ENCODE data around the gene C11orf86.

DNA sequence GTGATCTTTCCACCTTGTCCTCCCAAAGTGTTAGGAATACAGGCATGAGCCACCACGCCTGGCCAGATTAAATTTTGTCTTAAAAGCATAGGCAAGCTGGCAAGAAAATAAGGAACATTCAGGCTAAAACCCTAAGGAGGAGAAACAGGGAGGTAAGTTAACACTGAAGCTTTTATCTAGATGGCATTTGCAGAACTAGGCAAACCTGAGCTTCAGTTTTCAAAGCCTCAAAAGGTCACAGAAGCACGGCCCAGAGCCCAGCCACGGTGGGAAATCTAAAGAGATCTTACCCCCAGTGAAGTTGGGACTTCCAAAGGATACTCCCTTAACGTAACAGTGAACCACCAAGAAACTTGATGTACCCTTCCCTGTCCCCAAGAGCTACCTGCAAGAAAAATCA, 45.4 kb upstream of the C11orf86 start:
- TF ChIP-seq, protein P1, sequence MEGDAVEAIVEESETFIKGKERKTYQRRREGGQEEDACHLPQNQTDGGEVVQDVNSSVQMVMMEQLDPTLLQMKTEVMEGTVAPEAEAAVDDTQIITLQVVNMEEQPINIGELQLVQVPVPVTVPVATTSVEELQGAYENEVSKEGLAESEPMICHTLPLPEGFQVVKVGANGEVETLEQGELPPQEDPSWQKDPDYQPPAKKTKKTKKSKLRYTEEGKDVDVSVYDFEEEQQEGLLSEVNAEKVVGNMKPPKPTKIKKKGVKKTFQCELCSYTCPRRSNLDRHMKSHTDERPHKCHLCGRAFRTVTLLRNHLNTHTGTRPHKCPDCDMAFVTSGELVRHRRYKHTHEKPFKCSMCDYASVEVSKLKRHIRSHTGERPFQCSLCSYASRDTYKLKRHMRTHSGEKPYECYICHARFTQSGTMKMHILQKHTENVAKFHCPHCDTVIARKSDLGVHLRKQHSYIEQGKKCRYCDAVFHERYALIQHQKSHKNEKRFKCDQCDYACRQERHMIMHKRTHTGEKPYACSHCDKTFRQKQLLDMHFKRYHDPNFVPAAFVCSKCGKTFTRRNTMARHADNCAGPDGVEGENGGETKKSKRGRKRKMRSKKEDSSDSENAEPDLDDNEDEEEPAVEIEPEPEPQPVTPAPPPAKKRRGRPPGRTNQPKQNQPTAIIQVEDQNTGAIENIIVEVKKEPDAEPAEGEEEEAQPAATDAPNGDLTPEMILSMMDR (IDR thresholded peaks at IDR 0.05; ENCODE audit: insufficient read depth, low read depth, low read length), result no peak
- no peak for TF ChIP-seq EZH2 (IDR thresholded peaks at IDR 0.05; ENCODE audit: insufficient read depth, low read length)
